ENCODE measurements around the gene MDGA2. TPM values are rescaled to one million over a fixed set of nuclear protein-coding genes. Genes with fewer than 3 reads are reported as not detected.

MDGA2 gene
- total RNA-seq, 1 donor from 2014 or later: 2.4 TPM

- Mint-ChIP-seq H3K36me3 (ENCODE audit: low read depth, unreplicated experiment) (no peaks in the 10 kb centered on the region), H3K4me1 (ENCODE audit: low read depth, unreplicated experiment) (no peaks in the 10 kb centered on the region), H3K27ac (ENCODE audit: unreplicated experiment) (no peak overlapping the region), H3K9me3 (ENCODE audit: unreplicated experiment) (no peaks in the 10 kb centered on the region), H3K4me3 (ENCODE audit: unreplicated experiment) (no peak overlapping the region), H3K27me3 (ENCODE audit: low read depth, unreplicated experiment) (no peaks in the 10 kb centered on the region)
- H3K27me3 ChIP-seq (ENCODE audit: insufficient read depth, low read length): no peaks in the 10 kb centered on the region
- no peaks in the 10 kb centered on the region for H3K36me3 ChIP-seq (ENCODE audit: insufficient read depth, low read length)
- H3K9ac ChIP-seq (ENCODE audit: low read length): no peak overlapping the region
- no peak overlapping the region for H3K4me3 ChIP-seq (ENCODE audit: insufficient read depth, low read depth, low read length)
- DNase-seq (ENCODE audit: low read depth) (no peak), FAIRE-seq (no peak)
- no peak overlapping the region for H3K4me2 ChIP-seq (ENCODE audit: low read length)
- H2AFZ ChIP-seq (ENCODE audit: low read depth, low read length): no peak overlapping the region
- H3K4me1 ChIP-seq (ENCODE audit: insufficient read depth, low read length): no peaks in the 10 kb centered on the region
- TF ChIP-seq CTCF (IDR thresholded peaks at IDR 0.05; ENCODE audit: insufficient read depth, low read depth, low read length) (no peak), EZH2 (IDR thresholded peaks at IDR 0.05; ENCODE audit: insufficient read depth, low read length) (no peak)
- no peaks in the 10 kb centered on the region for H3K79me2 ChIP-seq (ENCODE audit: insufficient read depth, low read length)
- H4K20me1 ChIP-seq (ENCODE audit: insufficient read depth, low read length): no peaks in the 10 kb centered on the region
- H3K9me3 ChIP-seq (ENCODE audit: insufficient read depth, low read depth, low read length): no peaks in the 10 kb centered on the region
- H3K27ac ChIP-seq (ENCODE audit: low read depth, low read length): no peak overlapping the region
Measured at GRCh38 chr14:46861753-46862152, 813.7 kb downstream of the MDGA2 start.

- Mint-ChIP-seq H3K4me1 (ENCODE audit: low read depth, unreplicated experiment) (no peaks in the 10 kb centered on the region), H3K27ac (ENCODE audit: unreplicated experiment) (no peak overlapping the region), H3K36me3 (ENCODE audit: low read depth, unreplicated experiment) (no peaks in the 10 kb centered on the region), H3K4me3 (ENCODE audit: unreplicated experiment) (no peak overlapping the region), H3K9me3 (ENCODE audit: unreplicated experiment) (no peaks in the 10 kb centered on the region), H3K27me3 (ENCODE audit: low read depth, unreplicated experiment) (no peaks in the 10 kb centered on the region)
- no peak overlapping the region for H3K9ac ChIP-seq (ENCODE audit: low read length)
- no peaks in the 10 kb centered on the region for H4K20me1 ChIP-seq (ENCODE audit: insufficient read depth, low read length)
- no peaks in the 10 kb centered on the region for H3K27me3 ChIP-seq (ENCODE audit: insufficient read depth, low read length)
- H3K9me3 ChIP-seq (ENCODE audit: insufficient read depth, low read depth, low read length): no peaks in the 10 kb centered on the region
- no peaks in the 10 kb centered on the region for H3K4me1 ChIP-seq (ENCODE audit: insufficient read depth, low read length)
- DNase-seq (ENCODE audit: low read depth): peak; percentile 37
- FAIRE-seq: no peak
- H2AFZ ChIP-seq (ENCODE audit: low read depth, low read length): no peak overlapping the region
- no peak overlapping the region for H3K27ac ChIP-seq (ENCODE audit: low read depth, low read length)
- H3K4me2 ChIP-seq (ENCODE audit: low read length): no peak overlapping the region
- no peaks in the 10 kb centered on the region for H3K79me2 ChIP-seq (ENCODE audit: insufficient read depth, low read length)
- H3K36me3 ChIP-seq (ENCODE audit: insufficient read depth, low read length): no peaks in the 10 kb centered on the region
- no peak overlapping the region for H3K4me3 ChIP-seq (ENCODE audit: insufficient read depth, low read depth, low read length)
- TF ChIP-seq CTCF (IDR thresholded peaks at IDR 0.05; ENCODE audit: insufficient read depth, low read depth, low read length) (no peak), EZH2 (IDR thresholded peaks at IDR 0.05; ENCODE audit: insufficient read depth, low read length) (no peak)
Measured at GRCh38 chr14:46840944-46841720, 834.3 kb downstream of the MDGA2 start.

GRCh38 chr14:46820291-46820690, 855.1 kb downstream of the MDGA2 start:
- no peaks in the 10 kb centered on the region for H3K79me2 ChIP-seq (ENCODE audit: insufficient read depth, low read length)
- H3K4me3 Mint-ChIP-seq (ENCODE audit: unreplicated experiment): no peak overlapping the region
- no peak overlapping the region for H3K27ac Mint-ChIP-seq (ENCODE audit: unreplicated experiment)
- DNase-seq (ENCODE audit: low read depth) (no peak), FAIRE-seq (no peak)
- no peak overlapping the region for H2AFZ ChIP-seq (ENCODE audit: low read depth, low read length)
- no peaks in the 10 kb centered on the region for H3K4me1 Mint-ChIP-seq (ENCODE audit: low read depth, unreplicated experiment)
- no peak for TF ChIP-seq EZH2 (IDR thresholded peaks at IDR 0.05; ENCODE audit: insufficient read depth, low read length)
- no peak for TF ChIP-seq CTCF (IDR thresholded peaks at IDR 0.05; ENCODE audit: insufficient read depth, low read depth, low read length)
- no peaks in the 10 kb centered on the region for H3K36me3 Mint-ChIP-seq (ENCODE audit: low read depth, unreplicated experiment)
- H3K4me3 ChIP-seq (ENCODE audit: insufficient read depth, low read depth, low read length): no peak overlapping the region
- H3K9me3 Mint-ChIP-seq (ENCODE audit: unreplicated experiment): no peaks in the 10 kb centered on the region
- no peaks in the 10 kb centered on the region for H3K27me3 ChIP-seq (ENCODE audit: insufficient read depth, low read length)
- H4K20me1 ChIP-seq (ENCODE audit: insufficient read depth, low read length): no peaks in the 10 kb centered on the region
- no peak overlapping the region for H3K4me2 ChIP-seq (ENCODE audit: low read length)
- H3K4me1 ChIP-seq (ENCODE audit: insufficient read depth, low read length): no peaks in the 10 kb centered on the region
- H3K27ac ChIP-seq (ENCODE audit: low read depth, low read length): no peak overlapping the region
- H3K36me3 ChIP-seq (ENCODE audit: insufficient read depth, low read length): no peaks in the 10 kb centered on the region
- no peaks in the 10 kb centered on the region for H3K9me3 ChIP-seq (ENCODE audit: insufficient read depth, low read depth, low read length)
- H3K9ac ChIP-seq (ENCODE audit: low read length): no peak overlapping the region
- H3K27me3 Mint-ChIP-seq (ENCODE audit: low read depth, unreplicated experiment): no peaks in the 10 kb centered on the region
